SK-N-DZ (cell line): Measurements from ENCODE around the gene TAS1R3.

Experiments
- DNase-seq: peaks from one replicate; pipeline ENCODE4 v3.0.0-alpha.2; 2015; ENCODE audit warnings: low spot score

TAS1R3 gene

DNA sequence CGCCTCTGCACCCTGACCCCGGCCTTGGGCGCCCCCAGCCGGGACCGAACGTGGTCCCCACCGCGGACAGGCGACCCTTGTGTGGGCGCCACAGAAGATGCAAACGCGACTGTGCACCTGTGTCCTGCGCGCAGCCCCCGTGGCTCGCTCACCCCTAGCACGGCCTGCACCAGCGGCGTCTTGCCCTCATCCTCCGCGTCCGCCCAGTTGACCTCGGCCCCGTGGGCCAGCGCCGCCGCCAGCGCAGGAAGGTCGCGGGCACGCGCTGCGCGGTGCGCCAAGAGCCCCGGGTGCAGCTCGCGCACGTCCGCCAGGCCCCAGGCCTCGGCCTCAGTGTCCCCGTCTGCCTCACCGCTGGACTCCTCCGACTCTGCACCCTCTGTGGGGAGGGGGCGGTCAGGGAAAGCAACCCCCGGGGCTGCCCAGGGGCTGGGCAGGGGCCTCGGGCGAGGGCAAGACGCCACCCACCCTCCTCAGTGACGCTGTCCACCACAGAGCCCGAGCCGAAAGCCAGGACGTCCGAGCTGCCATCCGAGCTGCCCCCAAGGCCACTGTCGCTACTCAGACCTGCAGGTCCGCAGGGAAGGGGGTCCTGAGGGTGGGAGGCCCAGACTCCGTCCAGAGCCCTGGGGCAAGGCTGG is 36.7 kb upstream of the TAS1R3 start:
- no peak for DNase-seq

DNA sequence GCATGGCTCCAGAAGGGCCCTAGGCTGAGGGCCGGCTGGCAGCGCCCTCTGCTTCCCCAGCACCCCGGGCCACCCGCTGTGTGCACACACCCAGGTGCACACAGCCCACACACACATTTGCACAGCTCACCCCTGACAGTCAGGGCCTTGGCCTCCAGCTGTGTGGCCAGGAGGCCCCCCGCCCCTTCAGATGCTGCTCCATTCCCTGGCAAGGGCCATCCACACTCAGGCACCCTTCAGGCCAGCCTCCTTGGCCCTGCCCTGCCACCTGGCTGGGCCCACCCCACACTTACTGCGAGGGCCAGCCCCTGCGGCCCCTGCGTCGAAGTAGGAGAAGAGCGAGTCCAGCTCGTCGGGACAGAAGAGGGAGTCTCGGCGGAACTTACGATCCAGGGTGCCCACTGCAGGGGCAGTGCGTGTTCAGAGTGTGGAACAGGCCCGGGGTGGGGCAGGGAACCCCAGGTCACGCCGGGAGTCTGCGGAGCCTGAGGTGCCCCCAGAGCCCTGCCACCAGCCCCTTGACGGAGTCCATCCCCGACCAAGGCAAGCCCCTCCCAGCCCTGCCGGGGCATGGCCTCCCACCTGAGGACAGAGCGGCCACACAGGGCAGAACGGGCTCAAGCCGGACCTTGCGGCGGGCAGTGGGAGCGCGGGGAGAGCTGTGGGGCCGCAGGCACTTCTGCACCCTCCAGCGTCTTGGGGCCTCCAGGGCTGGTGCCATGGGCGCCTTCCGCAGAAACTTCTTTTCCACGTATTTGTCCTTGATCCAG is 35.7 kb upstream of the TAS1R3 start:
- DNase-seq = no peak

DNA sequence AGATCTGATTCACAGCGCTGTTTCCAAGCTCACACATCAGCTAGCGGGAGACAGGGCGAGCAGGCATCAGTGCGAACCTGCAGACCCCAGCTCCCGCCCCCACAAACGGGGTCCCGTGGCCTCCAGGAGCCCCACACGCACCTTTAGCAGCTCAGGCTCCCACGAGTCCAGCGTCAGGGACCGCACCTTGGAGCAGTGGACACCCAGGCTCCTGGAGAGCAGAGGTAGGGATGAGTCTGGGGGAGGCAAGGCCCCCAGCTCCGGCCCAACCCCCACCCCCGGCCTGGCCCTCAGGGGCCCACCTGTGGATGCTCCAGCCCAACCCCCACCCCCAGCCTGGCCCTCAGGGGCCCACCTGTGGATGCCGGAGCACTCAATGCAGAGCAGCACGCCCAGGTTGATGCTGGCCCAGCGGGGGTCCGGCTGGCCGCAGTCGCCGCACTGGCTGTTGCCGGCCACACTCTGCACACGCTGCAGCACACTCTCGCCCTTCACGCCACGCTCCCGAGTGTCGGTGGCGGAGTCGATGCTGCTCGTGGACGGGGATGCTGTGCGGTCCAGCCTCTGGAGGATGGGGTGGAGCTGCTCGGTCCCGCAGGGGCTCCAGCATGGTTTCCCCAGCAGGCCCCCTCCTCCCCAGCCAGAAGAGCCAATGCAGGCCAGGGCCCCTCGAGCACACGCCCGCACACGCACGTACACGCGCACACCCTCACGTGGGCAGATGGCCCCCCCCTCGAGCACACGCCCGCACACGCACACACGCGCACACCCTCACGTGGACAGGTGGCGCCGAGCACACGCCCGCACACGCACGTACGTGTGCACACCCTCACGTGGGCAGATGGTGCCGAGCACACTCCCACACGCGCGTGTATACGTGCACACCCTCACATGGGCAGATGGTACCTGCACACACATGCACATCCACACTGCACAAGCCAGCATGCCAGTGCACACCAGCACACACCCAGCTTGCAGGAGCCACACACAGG is 34.7 kb upstream of the TAS1R3 start:
- no peak for DNase-seq

DNA sequence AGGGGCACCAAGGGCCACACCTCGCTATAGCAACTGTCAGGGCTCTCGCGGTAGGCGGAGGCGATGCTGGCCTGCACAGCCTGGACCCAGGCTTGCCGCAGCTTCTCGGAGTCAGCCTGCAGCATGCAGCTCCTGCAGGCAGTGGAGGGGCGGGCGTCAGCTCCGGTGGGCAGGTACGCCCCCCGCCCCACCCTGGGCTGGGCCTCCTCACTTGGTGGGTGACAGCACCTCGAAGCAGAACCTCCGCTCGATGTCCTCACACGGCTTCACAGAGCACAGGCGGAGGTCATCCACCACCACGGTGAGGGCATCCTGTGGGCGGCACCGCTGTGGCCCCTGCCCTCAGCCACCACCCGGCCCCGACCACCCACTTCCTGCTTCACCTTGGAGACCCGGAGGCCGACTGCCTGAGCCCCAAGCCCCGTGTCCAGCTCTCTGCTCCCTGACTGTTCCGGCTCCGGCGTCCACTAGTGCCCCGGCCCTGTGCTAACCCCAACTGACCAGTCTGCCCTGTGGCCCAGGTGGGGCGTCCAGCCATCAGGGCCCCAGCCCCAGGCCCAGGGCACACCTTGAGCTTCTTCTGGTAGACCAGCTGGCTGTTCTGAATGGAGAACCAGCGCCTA is 33.2 kb upstream of the TAS1R3 start:
- DNase-seq = no peak

DNA sequence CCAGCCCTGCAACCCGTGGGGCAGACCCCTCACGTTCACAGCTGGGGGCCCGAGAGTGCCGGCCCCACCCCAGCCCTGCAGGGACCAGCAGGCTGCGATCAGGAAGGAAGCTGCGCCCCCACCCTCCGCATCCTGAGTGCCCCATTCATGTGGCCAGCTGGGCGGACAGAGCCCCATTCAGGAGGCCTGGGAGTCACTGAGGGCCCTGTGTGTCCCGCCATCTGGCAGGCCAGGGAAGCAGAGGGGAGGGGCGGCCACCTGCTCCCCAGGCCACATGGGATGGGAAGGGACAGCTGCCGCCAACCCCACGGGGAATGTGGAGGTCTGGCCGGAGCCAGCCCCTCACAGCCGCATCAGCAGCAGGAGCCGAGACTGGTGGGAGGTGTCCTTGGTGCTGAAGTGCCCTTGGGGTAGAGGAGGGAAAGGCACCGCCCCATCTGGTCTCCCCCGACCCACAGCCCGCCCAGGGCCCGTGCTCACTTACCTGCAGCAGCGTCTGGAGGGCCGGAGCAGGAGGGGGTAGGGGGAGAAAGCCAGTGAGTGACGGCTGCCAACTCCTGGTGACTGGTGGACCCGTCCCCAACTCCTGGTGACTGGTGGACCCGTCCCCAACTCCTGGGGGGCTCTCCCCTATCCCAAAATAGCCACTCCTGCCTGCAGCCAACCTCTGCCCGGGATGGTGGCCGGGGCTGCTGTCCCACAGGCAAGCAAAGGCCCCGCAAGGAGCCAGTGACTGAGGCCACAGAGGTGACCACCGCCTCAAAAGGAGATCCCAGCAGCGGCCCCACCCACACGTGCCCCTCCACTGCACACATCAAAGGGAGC is 32.0 kb upstream of the TAS1R3 start:
- DNase-seq = peak; percentile 70

DNA sequence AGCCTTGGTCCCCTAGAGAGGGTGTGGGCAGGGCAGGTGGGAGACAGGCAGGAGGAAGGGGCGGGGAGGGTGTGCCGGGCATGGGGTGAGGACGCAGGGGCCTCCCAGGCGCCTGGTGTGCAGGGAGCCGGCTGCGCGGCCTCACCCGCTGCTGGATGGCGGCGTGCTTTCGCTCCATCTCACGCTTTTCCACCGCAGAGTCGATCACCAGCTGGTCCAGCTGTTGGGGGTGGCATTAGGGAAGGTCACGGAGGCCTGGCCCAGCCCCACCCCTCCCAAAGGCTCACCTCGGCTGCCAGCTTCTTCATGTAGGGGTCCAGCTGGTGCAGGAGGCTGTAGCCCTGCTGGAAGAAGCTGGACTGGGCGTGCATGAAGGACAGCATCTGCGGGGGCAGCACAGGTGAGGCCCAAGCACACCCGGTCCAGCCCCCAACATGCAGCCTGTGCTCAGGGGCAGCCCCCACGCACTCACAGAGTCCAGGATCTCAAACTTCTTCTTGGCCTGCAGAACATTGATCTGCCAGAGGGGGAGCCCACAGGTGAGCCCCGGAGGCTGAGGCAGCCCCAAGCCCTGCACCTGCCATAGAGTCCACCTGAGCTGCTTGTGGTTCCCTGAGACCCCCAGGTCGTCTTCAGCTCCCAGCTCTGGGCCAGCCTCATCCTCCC is 31.3 kb upstream of the TAS1R3 start:
- no peak for DNase-seq

DNA sequence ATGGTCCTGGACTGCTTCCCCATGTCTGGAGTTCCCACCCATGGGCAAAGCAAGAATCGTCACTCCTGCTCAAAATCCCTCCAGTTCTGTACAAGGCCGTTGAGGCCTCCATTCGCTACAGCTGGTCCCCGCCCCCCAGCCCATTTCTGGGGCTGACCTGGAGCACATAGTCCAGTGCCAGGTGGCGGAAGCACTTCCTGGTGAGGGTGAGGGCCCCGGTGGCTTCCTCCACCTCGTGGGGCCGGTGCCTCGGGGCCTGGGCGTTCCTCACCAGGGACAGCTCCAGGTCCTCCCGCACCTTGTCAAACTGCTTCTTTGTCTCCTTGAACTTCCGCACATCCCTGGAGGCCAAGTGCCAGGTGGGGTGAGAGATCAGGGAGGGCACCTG is 30.7 kb upstream of the TAS1R3 start:
- no peak for DNase-seq

DNA sequence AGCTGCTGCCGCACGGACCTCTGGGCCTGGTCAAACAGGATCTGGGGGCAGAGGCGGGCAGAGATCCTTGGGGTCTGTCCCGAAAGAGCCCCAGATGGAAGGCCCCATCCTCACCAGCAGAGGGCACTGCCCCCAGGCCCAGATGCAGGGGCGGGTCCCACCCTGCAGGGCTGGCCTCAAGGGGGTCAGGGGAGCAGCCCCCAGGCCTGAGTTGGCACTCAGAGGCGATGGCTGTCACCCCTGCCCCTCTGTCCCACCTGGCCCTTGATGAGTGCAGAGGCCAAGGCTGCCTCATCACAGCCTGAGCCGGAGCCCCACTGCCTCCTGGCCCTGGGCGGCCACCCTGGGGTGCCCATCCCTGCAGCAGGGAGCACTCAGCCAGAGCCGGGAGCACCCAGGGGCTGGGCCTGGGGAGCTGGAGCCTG is 29.1 kb upstream of the TAS1R3 start:
- no peak for DNase-seq

DNA sequence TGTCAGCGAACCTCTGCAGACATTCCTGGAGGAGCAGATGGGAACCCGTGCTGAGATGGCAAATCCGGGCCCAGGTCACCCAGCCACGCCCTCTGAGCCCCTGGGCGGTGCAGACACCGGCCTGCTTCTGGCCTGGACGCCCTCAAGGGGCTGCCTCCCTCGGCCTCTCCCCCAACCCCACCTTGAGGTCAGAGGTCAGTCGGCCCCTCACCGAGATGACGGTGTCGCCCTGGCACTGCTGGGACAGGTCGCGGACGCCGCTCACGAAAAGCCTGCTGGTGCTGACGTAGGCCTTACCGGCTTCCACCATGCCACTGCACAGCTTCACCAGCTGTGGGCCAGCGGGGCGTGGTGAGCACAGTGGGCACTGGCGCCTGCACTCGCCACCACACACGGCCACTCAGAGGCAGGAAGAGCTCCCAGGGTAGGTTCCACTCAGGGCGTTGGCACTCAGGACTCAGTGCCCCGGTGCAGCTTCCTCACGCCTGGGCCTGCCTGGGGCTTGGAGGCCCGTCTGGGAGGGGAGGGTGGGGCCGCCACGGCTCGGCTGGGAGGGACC is 28.1 kb upstream of the TAS1R3 start:
- no peak for DNase-seq

DNA sequence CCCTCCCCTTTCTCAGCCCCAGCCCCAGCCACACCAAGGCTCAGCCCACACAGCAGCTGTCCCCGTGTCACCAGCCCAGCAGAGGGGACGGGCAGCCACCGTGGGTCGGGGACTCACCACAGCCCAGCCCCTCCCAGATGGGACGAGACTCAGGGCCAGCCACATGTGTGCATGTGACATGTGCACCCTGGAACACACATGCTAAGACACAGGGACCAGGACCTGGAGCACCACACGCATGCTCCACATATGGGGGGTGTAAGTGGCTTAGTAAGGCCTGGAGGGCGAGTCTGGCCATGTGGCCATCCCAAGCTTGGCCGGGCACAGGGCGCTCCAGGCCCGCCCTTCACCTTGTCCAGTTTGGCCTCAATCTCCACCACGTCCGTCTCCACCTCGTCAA is 27.3 kb upstream of the TAS1R3 start:
- DNase-seq = no peak

DNA sequence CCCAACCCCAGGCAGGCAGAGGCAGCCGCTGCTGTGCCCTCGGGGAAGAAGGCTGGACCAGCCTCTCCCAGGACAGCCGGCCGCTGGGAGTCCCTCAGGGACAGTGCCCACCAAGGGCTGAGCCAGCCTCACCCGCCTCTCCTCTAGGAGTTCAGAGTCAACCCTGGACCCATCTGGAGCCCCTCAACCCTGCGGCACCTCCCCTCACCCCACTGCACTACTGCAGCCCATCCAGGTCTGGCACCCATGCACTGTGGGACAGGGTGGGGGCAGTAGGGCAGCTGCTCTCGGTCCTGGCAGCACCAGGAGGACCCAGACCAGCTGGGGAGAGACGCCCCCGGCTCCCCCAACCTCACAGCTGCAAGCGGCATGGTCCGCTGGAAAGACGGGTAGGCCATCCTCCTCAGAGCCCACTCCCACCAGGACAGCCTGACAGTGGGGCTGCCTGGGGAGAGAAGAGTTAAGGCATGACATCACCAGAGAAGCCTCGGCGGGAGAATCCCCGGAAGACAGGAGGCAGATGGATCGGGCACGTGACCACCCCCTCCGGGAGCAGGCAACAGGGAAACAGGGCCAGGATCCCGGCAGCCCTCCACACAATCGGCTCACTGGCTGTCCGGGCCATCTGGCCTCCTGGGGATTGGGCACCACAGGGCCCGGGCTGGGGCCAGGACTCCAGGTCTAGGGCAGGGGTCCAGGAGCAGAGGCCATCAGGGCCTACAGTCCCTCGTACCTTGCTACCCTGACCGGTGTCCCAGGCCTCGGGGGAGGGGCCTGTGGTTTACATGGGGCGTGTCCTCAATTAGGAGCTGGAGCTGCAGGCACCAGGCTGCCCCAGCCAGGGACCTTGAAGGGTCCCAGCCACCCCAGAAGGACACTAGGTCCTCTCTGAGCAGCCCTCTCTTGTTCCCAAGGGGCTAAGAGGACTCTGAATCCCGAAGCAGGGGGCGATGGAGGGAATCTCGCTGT is 26.5 kb upstream of the TAS1R3 start:
- DNase-seq = peak; percentile 91

DNA sequence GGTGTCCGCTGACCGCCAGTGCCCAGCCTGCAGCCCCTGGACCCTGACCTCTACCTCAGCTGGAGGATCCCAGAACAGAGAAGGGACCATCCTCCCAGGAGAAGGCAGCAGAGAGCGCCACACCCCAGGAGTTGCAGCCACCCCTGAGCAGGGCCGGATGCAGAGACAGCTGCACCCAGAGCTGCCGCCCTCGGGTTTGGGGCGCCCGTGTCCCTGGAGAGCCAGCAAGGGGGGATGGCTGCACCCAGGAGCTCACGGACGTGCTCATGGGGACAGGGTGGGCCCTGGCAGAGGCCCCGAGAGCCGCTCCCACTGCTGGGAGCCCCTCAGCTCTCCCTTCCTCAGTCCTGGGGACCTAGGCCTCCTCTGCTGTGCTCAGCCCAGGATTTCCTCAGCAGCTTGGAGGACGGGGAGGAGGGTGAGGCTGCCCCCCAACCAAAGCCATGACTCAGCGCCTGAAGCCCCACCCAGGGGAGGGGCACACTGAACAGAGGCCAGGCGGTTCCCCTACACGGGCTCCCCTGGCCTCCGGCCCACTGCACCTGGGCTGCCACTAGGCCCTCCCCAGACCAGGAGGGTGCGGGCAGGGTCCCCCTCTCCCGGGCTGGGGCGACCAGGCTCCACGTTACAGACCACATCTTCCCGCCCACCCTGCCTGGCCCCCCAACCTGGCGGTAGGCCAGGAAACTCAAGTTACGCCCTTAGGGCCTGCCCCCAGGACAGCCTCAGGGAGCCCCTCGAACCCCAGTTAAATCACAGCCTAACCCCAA is 25.6 kb upstream of the TAS1R3 start:
- peak; percentile 52 for DNase-seq

DNA sequence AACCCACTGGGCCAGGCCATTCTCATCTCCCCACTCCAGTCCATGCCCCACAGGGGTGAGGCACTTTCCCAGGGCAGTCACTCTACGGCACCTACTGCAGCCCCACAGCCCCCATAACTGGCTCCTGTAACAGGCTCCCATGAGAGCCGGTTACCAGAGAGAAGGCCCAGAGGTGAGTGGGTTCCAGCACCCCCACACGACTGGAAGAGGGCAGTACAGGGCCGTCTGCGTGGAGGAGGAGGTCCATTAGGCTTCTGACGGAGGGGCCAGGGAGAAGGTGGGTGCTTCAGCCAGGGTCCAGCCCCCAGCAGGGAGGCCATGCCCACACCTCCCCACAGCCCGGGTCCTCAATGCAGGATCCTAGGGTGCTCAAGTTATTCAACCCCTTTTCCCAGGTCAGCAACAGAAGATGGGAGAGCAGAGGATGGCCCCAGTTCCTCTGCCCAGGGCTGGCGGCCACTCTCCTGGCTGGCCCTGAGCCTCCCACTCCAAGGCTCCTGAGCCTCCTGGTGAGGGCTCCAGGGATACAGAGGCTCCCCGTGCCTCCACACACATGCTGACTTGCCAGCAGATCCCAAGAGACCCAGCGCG is 24.9 kb upstream of the TAS1R3 start:
- DNase-seq = peak; percentile 48

DNA sequence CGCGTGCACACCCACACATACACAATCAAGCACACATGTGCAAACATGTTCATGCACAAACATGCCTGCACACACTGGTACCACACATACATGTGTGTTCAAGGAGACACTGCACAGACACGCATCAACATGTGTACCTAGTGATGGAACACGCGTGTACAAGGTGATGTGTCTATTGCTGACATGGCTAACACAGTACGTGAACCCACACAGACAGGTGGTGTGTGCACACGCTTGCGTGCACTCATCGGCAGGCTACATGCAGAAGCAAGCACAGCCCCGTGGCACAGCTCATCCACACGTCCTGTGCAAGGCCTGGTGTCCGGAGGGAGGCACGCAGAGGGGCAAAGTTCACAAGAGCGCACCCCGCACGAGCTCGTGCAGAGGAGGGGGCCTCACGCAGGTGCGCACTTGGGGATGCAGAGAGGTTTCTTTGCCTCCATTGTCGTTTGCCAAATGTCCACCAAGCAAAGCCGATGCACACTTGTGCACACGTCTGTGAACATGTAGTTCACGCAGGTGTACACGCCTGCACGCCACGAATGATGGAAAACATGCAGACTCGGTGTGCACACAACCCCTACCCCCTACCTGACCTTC is 24.3 kb upstream of the TAS1R3 start:
- DNase-seq = no peak

DNA sequence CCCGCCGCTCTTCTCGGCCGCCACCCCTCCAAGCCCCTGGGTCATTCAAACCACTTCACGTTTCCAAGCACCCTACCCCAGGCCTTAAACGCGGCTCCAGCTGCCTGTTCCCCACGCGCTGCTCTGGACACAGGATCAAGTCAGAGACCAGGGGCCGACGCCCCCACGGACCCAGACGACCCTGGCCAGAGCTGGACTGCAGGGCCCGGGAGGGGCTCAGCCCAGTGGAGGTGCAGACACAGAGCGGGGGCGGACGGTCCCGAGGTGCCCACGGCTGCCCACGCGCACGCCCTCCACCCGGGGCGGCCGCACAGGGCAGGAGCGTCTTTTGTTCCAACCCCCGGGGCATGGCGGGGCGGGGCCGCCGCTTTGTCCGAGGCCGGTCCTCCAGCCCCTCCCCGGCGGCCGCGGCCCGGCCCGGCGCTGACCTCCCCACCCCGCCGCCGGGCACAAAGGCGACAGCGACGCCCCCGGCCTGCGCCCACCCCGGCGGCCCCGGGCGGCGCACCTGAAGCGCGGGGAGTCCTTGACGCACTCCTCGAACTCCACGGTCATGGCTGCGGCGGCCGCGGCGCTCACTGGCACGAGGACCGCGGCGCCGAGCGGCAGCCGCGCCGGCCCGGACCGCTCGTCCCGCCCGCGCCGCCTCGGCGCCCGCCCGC is 23.7 kb upstream of the TAS1R3 start:
- DNase-seq = no peak

DNA sequence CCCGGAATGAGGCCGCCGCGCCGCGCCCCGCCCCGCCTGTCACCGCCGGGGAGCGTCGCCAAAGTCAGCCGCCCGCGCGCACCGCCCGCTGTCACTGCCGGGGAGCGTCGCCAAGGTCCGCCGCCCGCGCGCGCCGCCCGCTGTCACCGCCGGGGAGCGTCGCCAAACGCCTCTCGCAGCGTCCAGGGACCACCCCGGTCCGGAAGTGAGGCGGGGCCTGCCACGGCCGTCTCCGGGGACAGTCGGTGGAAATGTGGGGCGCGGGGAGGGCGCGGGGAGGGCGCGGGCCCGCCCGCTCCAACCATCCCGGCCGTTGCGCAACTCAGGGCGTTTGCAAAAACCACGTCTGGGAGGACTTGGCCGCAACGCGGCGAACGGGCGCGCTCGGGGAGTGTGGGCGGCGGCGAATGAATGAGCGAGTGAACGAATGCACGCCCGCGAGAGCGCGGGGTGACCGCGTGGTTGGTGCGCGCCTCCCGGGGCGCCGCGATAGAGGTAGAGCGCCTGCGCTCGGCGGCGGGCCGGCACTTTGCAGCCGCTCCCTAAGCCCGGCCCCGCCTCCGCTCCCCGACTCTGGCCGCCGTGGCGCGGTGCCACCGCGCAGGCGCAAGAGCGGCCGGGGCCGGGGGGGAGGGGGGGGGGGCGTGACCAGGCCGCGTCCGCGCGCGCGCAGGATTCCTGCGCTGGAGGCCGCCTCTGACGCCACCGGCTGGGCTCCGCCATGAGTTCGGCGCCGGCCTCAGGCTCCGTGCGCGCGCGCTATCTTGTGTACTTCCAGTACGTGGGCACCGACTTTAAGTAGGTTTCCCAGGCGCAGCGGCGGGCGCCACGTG is 22.9 kb upstream of the TAS1R3 start, which contains the start of the genes ACAP3 and PUSL1:
ACAP3 (minus strand) TSS at position 8 of the 833 bp plus-strand sequence. CDS start 115 bp downstream, outside the sequence.
PUSL1 (plus strand) TSS at position 675 of the 833 bp plus-strand sequence; CDS start at position 722, 47 bp downstream.
- peak; percentile 86 for DNase-seq
